Liver (tissue), 9 donors: ENCODE measurements around the gene KDM1B. TPM values are rescaled to one million over a fixed set of nuclear protein-coding genes. Genes with fewer than 3 reads are reported as not detected.

ENCODE experiments used
- DNase-seq: peaks from one replicate; pipeline ENCODE4 v3.0.0-alpha.2; 2017; ENCODE audit warnings: low spot score
- H3K27ac ChIP-seq, 2 donors: one replicate each; pipeline ENCODE4 v1.7.0; 2013; ENCODE audit warnings: inconsistent platforms in 2 of 2, low read length in 2 of 2, control low read depth in 1 of 2, low read depth in 1 of 2, mild to moderate bottlenecking in 1 of 2
- H3K27me3 ChIP-seq, 4 donors: one replicate each; pipeline versions ENCODE4 v1.6.1 to v1.7.0; 2013; ENCODE audit warnings: low read length in 3 of 4, inconsistent platforms in 1 of 4, mild to moderate bottlenecking in 1 of 4, moderate library complexity in 1 of 4; ENCODE audit not compliant: control insufficient read depth in 4 of 4, insufficient read depth in 4 of 4
- H3K36me3 ChIP-seq, 4 donors: one replicate each; pipeline versions ENCODE4 v1.6.1 to v1.7.0; 2013; ENCODE audit warnings: low read length in 3 of 4, mild to moderate bottlenecking in 3 of 4, low read depth in 1 of 4, moderate library complexity in 1 of 4; ENCODE audit not compliant: control insufficient read depth in 4 of 4, insufficient read depth in 3 of 4
- H3K4me1 ChIP-seq, 4 donors: one replicate each; pipeline versions ENCODE4 v1.6.1 to v1.7.0; 2013; ENCODE audit warnings: low read length in 3 of 4, mild to moderate bottlenecking in 3 of 4, moderate library complexity in 1 of 4; ENCODE audit not compliant: control insufficient read depth in 4 of 4, insufficient read depth in 4 of 4
- H3K4me3 ChIP-seq, 3 donors: one replicate each; pipeline versions ENCODE4 v1.6.1 to v1.7.0; 2013; ENCODE audit warnings: low read length in 3 of 3, control low read depth in 1 of 3, low read depth in 1 of 3, mild to moderate bottlenecking in 1 of 3
- H3K9ac ChIP-seq, 2 donors: one replicate each; pipeline ENCODE4 v1.7.0; 2013; ENCODE audit warnings: low read length in 2 of 2, mild to moderate bottlenecking in 2 of 2, moderate library complexity in 2 of 2, control low read depth in 1 of 2, low read depth in 1 of 2
- H3K9me3 ChIP-seq, 4 donors: one replicate each; pipeline versions ENCODE4 v1.6.1 to v1.7.0; 2013; ENCODE audit warnings: low read length in 3 of 4; ENCODE audit not compliant: control insufficient read depth in 4 of 4
- ATF3 ChIP-seq: IDR thresholded peaks from 2 replicates; pipeline ENCODE4 v1.6.1; 2016; ENCODE audit warnings: antibody characterized with exemption
- CTCF ChIP-seq: fragments of 150-350 bp; IDR thresholded peaks from 2 replicates; pipeline ENCODE4 v1.5.1; 2017; ENCODE audit warnings: improper control_type of control experiment, low read depth, low read length; ENCODE audit not compliant: missing input control
- FOXA1 ChIP-seq: IDR thresholded peaks from 2 replicates; pipeline ENCODE4 v1.6.1; 2016; ENCODE audit warnings: antibody characterized with exemption
- FOXA2 ChIP-seq: IDR thresholded peaks from 2 replicates; pipeline ENCODE4 v1.6.1; 2016; ENCODE audit warnings: antibody characterized with exemption
- GABPA ChIP-seq, 2 donors: IDR thresholded peaks in 1 of 2; conservative IDR thresholded peaks in 1 of 2; 2 replicates each; pipeline ENCODE4 v1.6.1; 2016; ENCODE audit warnings: antibody characterized with exemption in 2 of 2, mild to moderate bottlenecking in 1 of 2, moderate library complexity in 1 of 2
- HNF4A ChIP-seq, 2 donors: conservative IDR thresholded peaks; 2 replicates each; pipeline ENCODE4 v1.6.1; 2016; ENCODE audit warnings: antibody characterized with exemption in 2 of 2, mild to moderate bottlenecking in 2 of 2
- HNF4G ChIP-seq: IDR thresholded peaks from 2 replicates; pipeline ENCODE4 v1.6.1; 2016; ENCODE audit warnings: antibody characterized with exemption
- NR2F2 ChIP-seq: IDR thresholded peaks from 2 replicates; pipeline ENCODE4 v1.6.1; 2016; ENCODE audit warnings: antibody characterized with exemption
- RXRA ChIP-seq, 2 donors: IDR thresholded peaks; 2 replicates each; pipeline ENCODE4 v1.6.1; 2017 to 2018; ENCODE audit warnings: antibody characterized with exemption in 2 of 2, mild to moderate bottlenecking in 1 of 2
- SP1 ChIP-seq: IDR thresholded peaks from 2 replicates; pipeline ENCODE4 v1.6.1; 2018; ENCODE audit warnings: antibody characterized with exemption, mild to moderate bottlenecking
- TAF1 ChIP-seq: conservative IDR thresholded peaks from 2 replicates; pipeline ENCODE4 v1.6.1; 2016; ENCODE audit warnings: antibody characterized with exemption, mild to moderate bottlenecking
- YY1 ChIP-seq: IDR thresholded peaks from 2 replicates; pipeline ENCODE4 v1.6.1; 2016; ENCODE audit warnings: antibody characterized with exemption, mild to moderate bottlenecking
- ZBTB33 ChIP-seq: IDR thresholded peaks from 2 replicates; pipeline ENCODE4 v1.6.1; 2016; ENCODE audit warnings: antibody characterized with exemption
- WGBS: extraction: QIAGEN DNeasy Blood & Tissue Kit; methylation state at CpG from one replicate; pipeline ENCODE4 v1.1.7; 2013; 5-methylcytosine and 5-hydroxymethylcytosine counted together
- polyA plus RNA-seq, 2 donors: library from polyadenylated mRNA; stranded (reverse) in 1 of 2; unstranded in 1 of 2; fragments of 200-250 nt in 1 of 2; fragments of >200 nt in 1 of 2; fragmentation: Nextera tagmentation in 1 of 2; extraction: Ambion mirVana in 1 of 2; gene quantifications; one replicate each; pipeline versions ENCODE4 v1.2.1 to v1.2.3, GENCODE V29; 2013 to 2015
- total RNA-seq, 2 donors: library from RNA; depleted of rRNA; stranded (reverse); fragments of >200 nt; gene quantifications; one replicate each; pipeline ENCODE4 v1.2.3, GENCODE V29; 2014
- donor health status: healthy.
- donor health status: healthy.
- donor health status: healthy.
- donor health status: healthy.
- donor health status: healthy.

Gene KDM1B
- total and polyA plus RNA-seq, 4 donors, result 1.6 to 10.2 (median 6.7) TPM

- TF ChIP-seq TAF1, result no peak
- no peak for TF ChIP-seq FOXA1
- TF ChIP-seq GABPA (IDR thresholded peaks at IDR 0.05 in 1 of 2, conservative IDR thresholded peaks at IDR 0.05 in 1 of 2), result no peak
- no peak for TF ChIP-seq ATF3
- TF ChIP-seq HNF4A (conservative IDR thresholded peaks at IDR 0.05), result no peak
- no peak for TF ChIP-seq NR2F2
Measured at GRCh38 chr6:18237167-18237566, 81.9 kb downstream of the KDM1B start (continued).

GRCh38 chr6:18240230-18240629, 85.0 kb downstream of the KDM1B start:
- no peaks in the 10 kb centered on the region for H3K4me1 ChIP-seq
- H3K9me3 ChIP-seq, result no peaks in the 10 kb centered on the region
- no peaks in the 10 kb centered on the region for H3K27me3 ChIP-seq
- no peak for TF ChIP-seq GABPA (IDR thresholded peaks at IDR 0.05 in 1 of 2, conservative IDR thresholded peaks at IDR 0.05 in 1 of 2)
- TF ChIP-seq YY1, result no peak
- no peak for TF ChIP-seq ZBTB33
- H3K27ac ChIP-seq, result no peak overlapping the region
- no peak overlapping the region for H3K9ac ChIP-seq
- H3K4me3 ChIP-seq, result no peak overlapping the region
- 87% methylated on average over 2 of the region's 2 CpGs for WGBS
- DNase-seq, result no peak
- H3K36me3 ChIP-seq, result peaks cover 6 to 37% (median 28%) of the 10 kb centered on the region in 4 donors

GRCh38 chr6:18241208-18242038, 86.2 kb downstream of the KDM1B start:
- WGBS, result 84% methylated on average over 1 of the region's 1 CpG
- Histone ChIP-seq H3K4me3 (no peak overlapping the region), H3K9me3 (no peaks in the 10 kb centered on the region), H3K27me3 (no peaks in the 10 kb centered on the region), H3K9ac (no peak overlapping the region), H3K27ac (no peak overlapping the region), H3K4me1 (no peaks in the 10 kb centered on the region), H3K36me3 (peaks cover 4 to 32% (median 27%) of the 10 kb centered on the region in 4 donors)
- DNase-seq, result no peak
- TF ChIP-seq CTCF, result no peak
- no peak for TF ChIP-seq ATF3
- no peak for TF ChIP-seq SP1
- TF ChIP-seq FOXA2, result no peak
- TF ChIP-seq GABPA (IDR thresholded peaks at IDR 0.05 in 1 of 2, conservative IDR thresholded peaks at IDR 0.05 in 1 of 2), result no peak
- TF ChIP-seq HNF4G, result no peak
- TF ChIP-seq TAF1, result no peak
- no peak for TF ChIP-seq RXRA (IDR thresholded peaks at IDR 0.05)
